Ovary (tissue), 3 donors: ENCODE data around the gene TIGAR.

Source experiments
- CTCF ChIP-seq, 3 donors: fragments of 450-650 bp in 2 of 3; fragments of 200-600 bp in 1 of 3; IDR thresholded peaks; one replicate each; pipeline versions ENCODE4 v1.5.1 to v1.8.0; 2016 to 2022; ENCODE audit warnings: antibody characterized with exemption in 3 of 3, mild to moderate bottlenecking in 1 of 3
- EP300 ChIP-seq: sonication (generic); formaldehyde crosslinking; IDR thresholded peaks from one replicate; pipeline ENCODE4 v1.6.1; 2017; ENCODE audit warnings: antibody characterized with exemption
- POLR2A ChIP-seq: fragments of 450-650 bp; IDR thresholded peaks from one replicate; pipeline ENCODE4 v1.6.1; 2017; ENCODE audit warnings: antibody characterized with exemption, mild to moderate bottlenecking, moderate library complexity
- donor health status: DM: no; HTN: no; CAD: no.

DNA sequence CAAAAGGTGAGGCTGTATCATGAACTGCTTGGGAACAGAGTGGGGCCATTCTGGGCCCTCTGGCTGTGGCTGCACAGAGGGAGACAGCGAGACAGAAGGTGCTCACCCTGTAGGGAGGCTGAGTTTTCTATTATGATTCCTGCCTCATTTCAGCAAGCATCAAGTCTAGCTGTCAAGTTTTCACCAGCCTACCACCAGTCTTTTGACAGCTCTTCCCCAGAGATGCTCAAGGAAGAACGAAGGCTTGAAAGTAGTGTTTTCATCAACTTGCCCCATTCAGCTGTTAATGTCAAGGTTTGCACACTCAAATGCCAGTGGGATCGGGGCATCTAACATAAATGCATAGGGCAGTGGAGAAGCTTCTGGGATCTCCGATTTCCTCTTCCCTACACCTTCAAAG, 48.5 kb downstream of the TIGAR start:
- TF ChIP-seq CTCF (IDR thresholded peaks at IDR 0.05) (no peak), POLR2A (no peak), EP300 (no peak)
